Smooth muscle cell (in vitro differentiated cells): Measurements from ENCODE around the gene GLB1L. TPM values are rescaled to one million over a fixed set of nuclear protein-coding genes. Genes with fewer than 3 reads are reported as not detected.

Experiments used
- DNase-seq: peaks from one replicate; lab custom pipeline; 2025; ENCODE audit not compliant: unreplicated experiment; lab: John Stamatoyannopoulos, UW
- H2AFZ ChIP-seq: fragments of 200-600 bp; sonication (generic); 2 replicates; pipeline ENCODE4 v1.6.0; 2016; ENCODE audit warnings: antibody characterized with exemption, low read depth, mild to moderate bottlenecking
- H3F3A ChIP-seq: fragments of 200-600 bp; sonication (generic); 2 replicates; pipeline ENCODE4 v1.6.0; 2017; ENCODE audit warnings: antibody characterized with exemption, low read depth
- H3K27ac ChIP-seq: fragments of 200-600 bp; sonication (generic); 2 replicates; pipeline ENCODE4 v1.5.1; 2016; ENCODE audit warnings: low read depth, mild to moderate bottlenecking
- H3K27me3 ChIP-seq: fragments of 200-600 bp; sonication (generic); 2 replicates; pipeline ENCODE4 v1.6.1; 2016; ENCODE audit warnings: low read depth, mild to moderate bottlenecking
- H3K36me3 ChIP-seq: fragments of 200-600 bp; sonication (generic); 2 replicates; pipeline ENCODE4 v1.5.1; 2016; ENCODE audit warnings: low read depth
- H3K4me1 ChIP-seq: fragments of 200-600 bp; sonication (generic); 2 replicates; pipeline ENCODE4 v1.5.1; 2016; ENCODE audit warnings: low read depth
- H3K4me2 ChIP-seq: fragments of 200-600 bp; sonication (generic); 2 replicates; pipeline ENCODE4 v1.6.0; 2016; ENCODE audit warnings: mild to moderate bottlenecking
- H3K4me3 ChIP-seq: fragments of 200-600 bp; sonication (generic); 2 replicates; pipeline ENCODE4 v1.5.1; 2016; ENCODE audit warnings: mild to moderate bottlenecking
- H3K79me2 ChIP-seq: fragments of 200-600 bp; sonication (generic); 2 replicates; pipeline ENCODE4 v1.6.0; 2016; ENCODE audit warnings: low read depth, mild to moderate bottlenecking
- H3K9ac ChIP-seq: fragments of 200-600 bp; sonication (generic); 2 replicates; pipeline ENCODE4 v1.6.0; 2016; ENCODE audit warnings: low read depth
- H3K9me3 ChIP-seq: fragments of 200-600 bp; sonication (generic); replicated peaks from 2 replicates; pipeline ENCODE4 v1.5.1; 2016; ENCODE audit warnings: low read depth
- H4K20me1 ChIP-seq: fragments of 200-600 bp; sonication (generic); 2 replicates; pipeline ENCODE4 v1.6.0; 2016; ENCODE audit warnings: low read depth
- CTCF ChIP-seq: fragments of 200-600 bp; sonication (generic); IDR thresholded peaks from 2 replicates; pipeline ENCODE4 v1.5.1; 2017; ENCODE audit warnings: borderline replicate concordance, mild to moderate bottlenecking, antibody characterized with exemption; ENCODE audit not compliant: insufficient read depth, poor library complexity, severe bottlenecking
- WGBS: methylation state at CpG from one replicate; pipeline ENCODE4 v1.1.7; 2016; ENCODE audit warnings: low lambda C conversion rate; 5-methylcytosine and 5-hydroxymethylcytosine counted together
- polyA plus RNA-seq: library from polyadenylated mRNA; unstranded; fragments of >200 nt; fragmentation: Nextera tagmentation; extraction: Ambion mirVana; gene quantifications from 2 replicates; pipeline ENCODE4 v1.2.1, GENCODE V29; 2016
- total RNA-seq: library from RNA; depleted of rRNA; stranded (reverse); fragments of >200 nt; gene quantifications from 2 replicates; pipeline ENCODE4 v1.2.3, GENCODE V29; 2014

The GLB1L gene
- total and polyA plus RNA-seq, 2 experiments from 2014 or later: 4.1 to 26.4 TPM

GRCh38 chr2:219292616-219293015, 47.4 kb upstream of the GLB1L start:
- Histone ChIP-seq H3K4me2 (no peak overlapping the region), H3K4me1 (no peaks in the 10 kb centered on the region), H3F3A (no peaks in the 10 kb centered on the region), H3K9ac (no peak overlapping the region), H4K20me1 (no peaks in the 10 kb centered on the region), H3K27me3 (no peaks in the 10 kb centered on the region), H3K79me2 (no peaks in the 10 kb centered on the region), H2AFZ (no peak overlapping the region), H3K27ac (no peak overlapping the region), H3K9me3 (no peaks in the 10 kb centered on the region), H3K4me3 (no peak overlapping the region), H3K36me3 (no peaks in the 10 kb centered on the region)
- no peak for DNase-seq
- WGBS: 96% methylated on average over 9 of the region's 9 CpGs
- no peak for TF ChIP-seq CTCF

- DNase-seq: no peak
- H2AFZ ChIP-seq: no peak overlapping the region
- H3K4me2 ChIP-seq: no peak overlapping the region
- no peaks in the 10 kb centered on the region for H3K4me1 ChIP-seq
- no peaks in the 10 kb centered on the region for H3K36me3 ChIP-seq
- no peak for TF ChIP-seq CTCF
- H4K20me1 ChIP-seq: no peaks in the 10 kb centered on the region
- no peak overlapping the region for H3K9ac ChIP-seq
- no peak overlapping the region for H3K4me3 ChIP-seq
- H3K27me3 ChIP-seq: no peaks in the 10 kb centered on the region
- H3K27ac ChIP-seq: no peak overlapping the region
- H3K9me3 ChIP-seq: no peaks in the 10 kb centered on the region
- H3K79me2 ChIP-seq: no peaks in the 10 kb centered on the region
- H3F3A ChIP-seq: no peaks in the 10 kb centered on the region
- WGBS: 85% methylated on average over 4 of the region's 4 CpGs
Observed at GRCh38 chr2:219291910-219292490, 46.8 kb upstream of the GLB1L start.

GRCh38 chr2:219291394-219291793, 46.1 kb upstream of the GLB1L start:
- Histone ChIP-seq H3K9ac (no peak overlapping the region), H4K20me1 (no peaks in the 10 kb centered on the region), H3K4me2 (no peak overlapping the region), H3K27ac (no peak overlapping the region), H3K9me3 (no peaks in the 10 kb centered on the region), H3K27me3 (no peaks in the 10 kb centered on the region), H3K4me3 (no peak overlapping the region), H2AFZ (no peak overlapping the region), H3K79me2 (no peaks in the 10 kb centered on the region), H3K4me1 (no peaks in the 10 kb centered on the region), H3K36me3 (no peaks in the 10 kb centered on the region), H3F3A (no peaks in the 10 kb centered on the region)
- no peak for DNase-seq
- WGBS: 90% methylated on average over 7 of the region's 7 CpGs
- no peak for TF ChIP-seq CTCF
